Effector CD4-positive, alpha-beta T cell (primary cell): ENCODE measurements around the gene FGGY.
"Not testable (repeated sequence)": the region's sequence is repeated elsewhere in the genome, so short reads cannot be mapped to it uniquely, and the experiment has no call there.

Experiments used
- DNase-seq: peaks from one replicate; pipeline ENCODE4 v3.0.0-alpha.2; 2020
- total RNA-seq: gene quantifications from one replicate; lab custom pipeline; 2026; lab: John Stamatoyannopoulos, UW

Gene FGGY
- 2.4 reads per million, percentile 7 among the genes with 10 or more reads in this experiment for total RNA-seq

- DNase-seq: peak; percentile 60
These were observed at the start of gene FGGY for GRCh38 chr1:59296358-59297256. FGGY (plus strand) TSS chr1:59297094; CDS start chr1:59321550, 24,456 bp downstream.

GRCh38 chr1:59248758-59249157 lies 48.1 kb upstream of the FGGY start:
- DNase-seq: no peak

- no peak for DNase-seq
These were observed 47.3 kb upstream of the FGGY start for GRCh38 chr1:59249396-59250137.

GRCh38 chr1:59251061-59251460 lies 45.8 kb upstream of the FGGY start:
- not testable (repeated sequence) for DNase-seq

- DNase-seq: not testable (repeated sequence)
These were observed 40.5 kb upstream of the FGGY start for GRCh38 chr1:59256429-59256828.

GRCh38 chr1:59258412-59259032 lies 38.4 kb upstream of the FGGY start:
- DNase-seq: no peak

GRCh38 chr1:59261537-59261936 lies 35.4 kb upstream of the FGGY start:
- DNase-seq: no peak

- no peak for DNase-seq
These were observed 34.3 kb upstream of the FGGY start for GRCh38 chr1:59262631-59263030.

- DNase-seq: no peak
These were observed 33.8 kb upstream of the FGGY start for GRCh38 chr1:59263111-59263510.

GRCh38 chr1:59265622-59266021 lies 31.3 kb upstream of the FGGY start:
- no peak for DNase-seq

- no peak for DNase-seq
These were observed 30.5 kb upstream of the FGGY start for GRCh38 chr1:59266180-59266926.

GRCh38 chr1:59266927-59267293 lies 30.0 kb upstream of the FGGY start:
- DNase-seq: no peak

GRCh38 chr1:59268406-59268805 lies 28.5 kb upstream of the FGGY start:
- DNase-seq: no peak

GRCh38 chr1:59271561-59272260 lies 25.2 kb upstream of the FGGY start:
- DNase-seq: no peak

- DNase-seq: no peak
These were observed 24.4 kb upstream of the FGGY start for GRCh38 chr1:59272507-59272906.

- DNase-seq: no peak
These were observed 20.4 kb upstream of the FGGY start for GRCh38 chr1:59276439-59276851.

- DNase-seq: no peak
These were observed 18.0 kb upstream of the FGGY start for GRCh38 chr1:59278780-59279354.

- no peak for DNase-seq
These were observed 17.2 kb upstream of the FGGY start for GRCh38 chr1:59279645-59280044.

GRCh38 chr1:59282951-59283350 lies 13.9 kb upstream of the FGGY start:
- no peak for DNase-seq

- DNase-seq: no peak
These were observed 11.2 kb upstream of the FGGY start for GRCh38 chr1:59285691-59286090.

- no peak for DNase-seq
These were observed 8.8 kb upstream of the FGGY start for GRCh38 chr1:59288046-59288445.

GRCh38 chr1:59289570-59289969 lies 7.3 kb upstream of the FGGY start:
- no peak for DNase-seq
